Stomach smooth muscle (tissue), 2 donors: ENCODE measurements around the gene ERCC2.
"Not testable (repeated sequence)": the region's sequence is repeated elsewhere in the genome, so short reads cannot be mapped to it uniquely, and the experiment has no call there.

Source experiments
- H3K27ac ChIP-seq: one replicate; pipeline ENCODE4 v1.7.0; 2013; ENCODE audit warnings: mild to moderate bottlenecking, low read length, inconsistent platforms
- H3K27me3 ChIP-seq, 2 donors: one replicate each; pipeline ENCODE4 v1.7.0; 2013; ENCODE audit warnings: low read length in 2 of 2; ENCODE audit not compliant: insufficient read depth in 2 of 2, control insufficient read depth in 1 of 2
- H3K36me3 ChIP-seq, 2 donors: one replicate each; pipeline ENCODE4 v1.7.0; 2013; ENCODE audit warnings: low read length in 2 of 2; ENCODE audit not compliant: control insufficient read depth in 2 of 2, insufficient read depth in 2 of 2
- H3K4me1 ChIP-seq: one replicate; pipeline ENCODE4 v1.7.0; 2013; ENCODE audit warnings: low read length; ENCODE audit not compliant: control insufficient read depth, insufficient read depth
- H3K4me3 ChIP-seq, 2 donors: one replicate each; pipeline ENCODE4 v1.7.0; 2013; ENCODE audit warnings: low read length in 2 of 2
- H3K9ac ChIP-seq, 2 donors: one replicate each; pipeline ENCODE4 v1.7.0; 2013; ENCODE audit warnings: low read length in 2 of 2, mild to moderate bottlenecking in 1 of 2
- H3K9me3 ChIP-seq, 2 donors: one replicate each; pipeline ENCODE4 v1.7.0; 2013; ENCODE audit warnings: low read length in 2 of 2; ENCODE audit not compliant: control insufficient read depth in 2 of 2
- donor health status: healthy.
- donor health status: Pancreatic carcinoma.

ERCC2 gene

GRCh38 chr19:45370410-45371204 lies at the start of gene ERCC2:
Gene ERCC2, minus strand, starts transcription at chr19:45370573. Its CDS starts 33 bp downstream, at chr19:45370540.
- no peaks in the 10 kb centered on the region for H3K36me3 ChIP-seq
- peak within 1 kb of the TSS; percentile 82 to 86 for H3K4me3 ChIP-seq
- no peaks in the 10 kb centered on the region for H3K27me3 ChIP-seq
- H3K9ac ChIP-seq = peak within 1 kb of the TSS; percentile 71 to 76
- H3K9me3 ChIP-seq = no peaks in the 10 kb centered on the region
- peak within 1 kb of the TSS; percentile 55 for H3K27ac ChIP-seq
- H3K4me1 ChIP-seq = peaks cover 12% of the 10 kb centered on the region

GRCh38 chr19:45419895-45420294 lies 49.5 kb upstream of the ERCC2 start:
- peaks cover 12 to 14% of the 10 kb centered on the region in 2 donors for H3K36me3 ChIP-seq
- H3K4me1 ChIP-seq = peaks cover 32% of the 10 kb centered on the region
- H3K9me3 ChIP-seq = no peaks in the 10 kb centered on the region
- H3K27ac ChIP-seq = no peak overlapping the region
- H3K9ac ChIP-seq = no peak overlapping the region
- H3K4me3 ChIP-seq = no peak overlapping the region
- H3K27me3 ChIP-seq = no peaks in the 10 kb centered on the region

- H3K36me3 ChIP-seq = peaks cover 12 to 14% of the 10 kb centered on the region in 2 donors
Observed at GRCh38 chr19:45419396-45419795, 49.0 kb upstream of the ERCC2 start.

GRCh38 chr19:45418802-45419201 lies 48.4 kb upstream of the ERCC2 start:
- Histone ChIP-seq H3K4me1 (peaks cover 26% of the 10 kb centered on the region), H3K27ac (no peak overlapping the region), H3K9ac (no peak overlapping the region), H3K4me3 (no peak overlapping the region), H3K27me3 (no peaks in the 10 kb centered on the region), H3K9me3 (no peaks in the 10 kb centered on the region), H3K36me3 (peaks cover 15 to 17% of the 10 kb centered on the region in 2 donors)

More at GRCh38 chr19:45419396-45419795, 49.0 kb upstream of the ERCC2 start:
- Histone ChIP-seq H3K27ac (no peak overlapping the region), H3K9ac (no peak overlapping the region), H3K27me3 (no peaks in the 10 kb centered on the region), H3K4me3 (no peak overlapping the region), H3K9me3 (no peaks in the 10 kb centered on the region), H3K4me1 (peaks cover 32% of the 10 kb centered on the region)

- no peaks in the 10 kb centered on the region for H3K27me3 ChIP-seq
- no peaks in the 10 kb centered on the region for H3K9me3 ChIP-seq
- H3K36me3 ChIP-seq = peaks cover 23 to 24% of the 10 kb centered on the region in 2 donors
- H3K27ac ChIP-seq = no peak overlapping the region
- H3K4me3 ChIP-seq = no peak overlapping the region
- H3K9ac ChIP-seq = no peak overlapping the region
- peaks cover 13% of the 10 kb centered on the region for H3K4me1 ChIP-seq
Observed at GRCh38 chr19:45417151-45417550, 46.8 kb upstream of the ERCC2 start.

- no peak overlapping the region for H3K4me3 ChIP-seq
- H3K27me3 ChIP-seq = no peaks in the 10 kb centered on the region
- H3K36me3 ChIP-seq = peaks cover 14 to 15% of the 10 kb centered on the region in 2 donors
- no peak overlapping the region for H3K9ac ChIP-seq
- peaks cover 12% of the 10 kb centered on the region for H3K4me1 ChIP-seq
- H3K9me3 ChIP-seq = no peaks in the 10 kb centered on the region
- H3K27ac ChIP-seq = no peak overlapping the region
Observed at GRCh38 chr19:45414468-45414867, 44.1 kb upstream of the ERCC2 start.

- Histone ChIP-seq H3K27ac (no peak overlapping the region), H3K9me3 (no peaks in the 10 kb centered on the region), H3K36me3 (peaks cover 14% of the 10 kb centered on the region in 2 donors), H3K27me3 (no peaks in the 10 kb centered on the region), H3K4me3 (no peak overlapping the region), H3K4me1 (peaks cover 12% of the 10 kb centered on the region), H3K9ac (no peak overlapping the region)
Observed at GRCh38 chr19:45413497-45413896, 43.1 kb upstream of the ERCC2 start.

- not testable (repeated sequence) for H3K27ac ChIP-seq, H3K27me3 ChIP-seq, H3K4me3 ChIP-seq, H3K9ac ChIP-seq, H3K9me3 ChIP-seq
- H3K4me1 ChIP-seq = peaks cover 17% of the 10 kb centered on the region
- peaks cover 9 to 11% of the 10 kb centered on the region in 2 donors for H3K36me3 ChIP-seq
Observed at GRCh38 chr19:45410330-45410729, 40.0 kb upstream of the ERCC2 start.

- Histone ChIP-seq H3K4me1 (peaks cover 25% of the 10 kb centered on the region), H3K27me3 (peaks cover 6 to 7% of the 10 kb centered on the region in 2 donors), H3K4me3 (no peak overlapping the region), H3K9ac (no peak overlapping the region), H3K27ac (no peak overlapping the region), H3K9me3 (no peaks in the 10 kb centered on the region), H3K36me3 (peaks cover 9 to 11% of the 10 kb centered on the region in 2 donors)
Observed at GRCh38 chr19:45409557-45409920, 39.2 kb upstream of the ERCC2 start.

- no peak overlapping the region for H3K9ac ChIP-seq
- no peaks in the 10 kb centered on the region for H3K9me3 ChIP-seq
- H3K36me3 ChIP-seq = peaks cover 7 to 11% of the 10 kb centered on the region in 2 donors
- no peak overlapping the region for H3K4me3 ChIP-seq
- H3K27me3 ChIP-seq = peaks cover 11 to 13% of the 10 kb centered on the region in 2 donors
- peaks cover 29% of the 10 kb centered on the region for H3K4me1 ChIP-seq
- H3K27ac ChIP-seq = no peak overlapping the region
Observed at GRCh38 chr19:45408830-45409556, 38.6 kb upstream of the ERCC2 start.
